ENCODE measurements around the gene IL23R. TPM values are rescaled to one million over a fixed set of nuclear protein-coding genes. Genes with fewer than 3 reads are reported as not detected.

IL23R gene
- total RNA-seq, 2 experiments from 2014 or later, result 0.08 to 0.14 TPM

DNA sequence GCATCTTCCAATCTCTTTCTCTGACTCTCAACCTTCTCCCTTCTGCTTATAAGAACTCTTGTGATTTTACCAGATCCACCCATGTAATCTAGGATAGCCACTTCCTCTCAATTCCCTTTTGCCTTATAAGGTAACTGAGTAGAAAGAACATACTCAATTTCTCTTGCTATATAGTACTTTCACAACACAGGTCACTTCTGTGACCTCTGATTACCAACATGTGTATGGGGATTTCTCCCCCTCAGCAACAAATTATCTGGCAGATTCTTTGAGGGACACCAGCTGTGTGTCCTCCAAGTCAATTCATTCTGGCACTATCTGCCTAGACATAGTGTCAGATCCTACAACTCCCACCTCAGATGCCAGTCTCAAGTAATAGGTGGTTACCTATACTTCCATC, 62.5 kb downstream of the IL23R start:
- TF ChIP-seq CTCF (IDR thresholded peaks at IDR 0.05), result no peak
- Histone ChIP-seq H3K27me3 (ENCODE audit: control insufficient read depth in 1 of 2, insufficient read depth in 2 of 2, low read length in 2 of 2) (no peaks in the 10 kb centered on the region), H3K4me3 (ENCODE audit: low read length) (no peak overlapping the region), H3K36me3 (ENCODE audit: insufficient read depth, low read length) (no peaks in the 10 kb centered on the region), H3K27ac (ENCODE audit: low read depth in 1 of 2, low read length in 2 of 2) (no peak overlapping the region), H3K9me3 (ENCODE audit: control insufficient read depth in 1 of 2, insufficient read depth in 1 of 2, low read length in 2 of 2) (no peaks in the 10 kb centered on the region), H3K4me1 (ENCODE audit: insufficient read depth, low read length) (no peaks in the 10 kb centered on the region)
- Mint-ChIP-seq H3K27ac (no peak overlapping the region), H3K4me1 (ENCODE audit: low read depth) (no peaks in the 10 kb centered on the region), H3K9me3 (no peaks in the 10 kb centered on the region), H3K4me3 (no peak overlapping the region), H3K36me3 (ENCODE audit: low read depth) (no peaks in the 10 kb centered on the region), H3K27me3 (no peaks in the 10 kb centered on the region)
- ChIA-PET POLR2A (interaction anchor here (0.6 kb wide), 1 partner anchor 353 kb away, joined by 3 read pairs; no protein-coding TSS in a partner anchor), CTCF (no interaction called here)
- DNase-seq (no peak), ATAC-seq (ENCODE audit: poor library complexity) (no peak)
- intact Hi-C loops (cut with DNase I, micrococcal nuclease), result no loop called here

- H3K27ac Mint-ChIP-seq, result no peak overlapping the region
- POLR2A ChIA-PET, result no interaction called here
Measured at GRCh38 chr1:67230539-67230938, 64.3 kb downstream of the IL23R start.

DNA sequence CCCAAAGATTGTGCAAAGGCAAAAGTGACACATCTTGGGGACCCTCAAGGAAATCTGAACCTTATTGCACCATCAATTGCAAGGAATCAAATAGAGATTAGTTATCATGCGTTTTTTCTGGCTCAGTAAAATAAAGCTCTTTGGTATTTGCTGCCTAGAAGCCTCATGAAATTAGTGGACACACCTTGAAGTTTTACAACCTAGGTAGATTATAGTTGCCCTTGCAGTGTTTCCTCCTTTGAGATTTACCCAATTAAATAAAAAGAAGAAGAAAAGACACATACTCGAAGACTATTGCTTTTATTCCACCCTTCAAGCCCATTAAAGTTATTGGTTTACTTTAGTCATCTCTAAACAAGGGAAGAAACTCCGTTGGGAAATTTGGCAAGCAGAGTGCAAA, 70.0 kb downstream of the IL23R start:
- no peak for DNase-seq
- Histone ChIP-seq H3K36me3 (ENCODE audit: insufficient read depth, low read length) (no peaks in the 10 kb centered on the region), H3K9me3 (ENCODE audit: control insufficient read depth in 1 of 2, insufficient read depth in 1 of 2, low read length in 2 of 2) (no peaks in the 10 kb centered on the region), H3K4me1 (ENCODE audit: insufficient read depth, low read length) (no peaks in the 10 kb centered on the region), H3K27me3 (ENCODE audit: control insufficient read depth in 1 of 2, insufficient read depth in 2 of 2, low read length in 2 of 2) (no peaks in the 10 kb centered on the region), H3K4me3 (ENCODE audit: low read length) (no peak overlapping the region), H3K27ac (ENCODE audit: low read depth in 1 of 2, low read length in 2 of 2) (no peak overlapping the region)
- no peaks in the 10 kb centered on the region for H3K4me1 Mint-ChIP-seq (ENCODE audit: low read depth)
- H3K4me3 Mint-ChIP-seq, result no peak overlapping the region
- H3K27ac Mint-ChIP-seq, result no peak overlapping the region
- H3K36me3 Mint-ChIP-seq (ENCODE audit: low read depth), result no peaks in the 10 kb centered on the region
- POLR2A ChIA-PET, result no interaction called here
- H3K9me3 Mint-ChIP-seq, result no peaks in the 10 kb centered on the region
- intact Hi-C loops (cut with DNase I, micrococcal nuclease), result loop anchor here in 1 of 2 experiments (10.0 kb wide), 1 partner anchor 529 kb away; no protein-coding TSS in a partner anchor
- CTCF ChIA-PET, result no interaction called here
- H3K27me3 Mint-ChIP-seq, result no peaks in the 10 kb centered on the region
- no peak for TF ChIP-seq CTCF (IDR thresholded peaks at IDR 0.05)
- ATAC-seq (ENCODE audit: poor library complexity), result no peak

More at GRCh38 chr1:67230539-67230938, 64.3 kb downstream of the IL23R start:
- H3K27me3 ChIP-seq (ENCODE audit: control insufficient read depth in 1 of 2, insufficient read depth in 2 of 2, low read length in 2 of 2), result no peaks in the 10 kb centered on the region
- H3K36me3 Mint-ChIP-seq (ENCODE audit: low read depth), result no peaks in the 10 kb centered on the region
- DNase-seq (no peak), ATAC-seq (ENCODE audit: poor library complexity) (no peak)
- no peaks in the 10 kb centered on the region for H3K27me3 Mint-ChIP-seq
- H3K4me1 Mint-ChIP-seq (ENCODE audit: low read depth), result no peaks in the 10 kb centered on the region
- H3K4me1 ChIP-seq (ENCODE audit: insufficient read depth, low read length), result no peaks in the 10 kb centered on the region
- no peak for TF ChIP-seq CTCF (IDR thresholded peaks at IDR 0.05)
- H3K4me3 Mint-ChIP-seq, result no peak overlapping the region
- H3K36me3 ChIP-seq (ENCODE audit: insufficient read depth, low read length), result no peaks in the 10 kb centered on the region
- H3K9me3 ChIP-seq (ENCODE audit: control insufficient read depth in 1 of 2, insufficient read depth in 1 of 2, low read length in 2 of 2), result no peaks in the 10 kb centered on the region
- H3K27ac ChIP-seq (ENCODE audit: low read depth in 1 of 2, low read length in 2 of 2), result no peak overlapping the region
- CTCF ChIA-PET, result interaction anchor here (0.7 to 1.3 kb wide), 2 partner anchors 19 to 270 kb away, joined by 4 to 5 read pairs; no protein-coding TSS in a partner anchor
- no peak overlapping the region for H3K4me3 ChIP-seq (ENCODE audit: low read length)
- intact Hi-C loops (cut with DNase I, micrococcal nuclease), result loop anchor here in 1 of 2 experiments (10.0 kb wide), 1 partner anchor 534 kb away; no protein-coding TSS in a partner anchor
- no peaks in the 10 kb centered on the region for H3K9me3 Mint-ChIP-seq
